OCI-LY3 (cell line): Measurements from ENCODE around the gene PTAR1.

ENCODE experiments used
- CTCF ChIP-seq: fragments of 200-600, 300-600 bp; sonication (generic); IDR thresholded peaks from 2 replicates; pipeline ENCODE4 v1.5.1; 2014; ENCODE audit warnings: antibody characterized with exemption, low read length, low read depth
- EZH2phosphoT487 ChIP-seq: fragments of 200-600 bp; shearing (Covaris generic); IDR thresholded peaks from 2 replicates; pipeline ENCODE4 v1.6.1; 2018; ENCODE audit warnings: antibody characterized with exemption, mixed run types, low read depth

DNA sequence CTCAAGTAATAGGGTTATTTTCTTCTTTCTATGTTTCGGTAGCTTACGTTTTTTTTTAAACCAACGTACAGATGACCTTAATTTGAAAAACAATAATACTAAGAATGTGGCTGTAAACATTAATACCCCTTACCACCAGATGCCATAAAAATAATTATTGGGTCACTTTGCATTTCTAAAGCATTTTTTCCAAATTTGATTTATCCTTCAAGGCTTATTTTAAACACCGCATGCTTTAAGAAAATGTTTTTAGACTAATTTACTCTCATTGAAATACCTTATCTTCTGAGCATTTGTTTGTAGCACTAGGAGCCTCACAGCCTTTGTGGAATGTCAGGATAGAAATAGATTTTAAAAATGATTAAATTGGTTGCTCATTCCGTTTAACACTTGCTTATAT lies 81.9 kb downstream of the PTAR1 start:
- no peak for TF ChIP-seq CTCF
- no peak for TF ChIP-seq EZH2phosphoT487
